Panc1 (cell line): Measurements from ENCODE around the gene TRIM66. TPM values are rescaled to one million over a fixed set of nuclear protein-coding genes. Genes with fewer than 3 reads are reported as not detected.

Experiments used
- ATAC-seq: fragments of 200-7000 bp; cut with Tn5 transposase; 2 replicates; pipeline ENCODE4 v1.9.1; 2020; ENCODE audit warnings: mild to moderate bottlenecking, moderate library complexity
- BruUV-seq: library from RNA; stranded (reverse); fragments of 400-500 nt; replicated peaks from 2 replicates; lab custom pipeline; 2021; lab: Mats Ljungman, UMichigan
- CTCF ChIA-PET: fragments of 300-600 bp; sonication (Branson Sonifier 250); formaldehyde crosslinking; loops from one replicate; lab custom pipeline; 2022; ENCODE audit warnings: antibody characterized with exemption; lab: Charles Lee
- POLR2A ChIA-PET: fragments of 300-600 bp; sonication (Branson Sonifier 250); formaldehyde crosslinking; loops from one replicate; lab custom pipeline; 2022; ENCODE audit warnings: antibody characterized with exemption; lab: Charles Lee
- DNase-seq: peaks from one replicate; pipeline ENCODE4 v3.0.0-alpha.2; 2010; ENCODE audit warnings: low read depth, low spot score
- H3K27ac ChIP-seq: 2 replicates; pipeline ENCODE4 v1.5.1; 2011; ENCODE audit warnings: mild to moderate bottlenecking, low read length, inconsistent platforms
- H3K27me3 ChIP-seq: fragments of 200-500 bp; sonication (Bioruptor generic); 2 replicates; pipeline ENCODE4 v1.6.0; 2014; ENCODE audit warnings: low read length, inconsistent platforms; ENCODE audit not compliant: control insufficient read depth, insufficient read depth
- H3K36me3 ChIP-seq: fragments of 200-500 bp; sonication (Bioruptor generic); 2 replicates; pipeline ENCODE4 v1.5.1; 2014; ENCODE audit warnings: inconsistent platforms, mild to moderate bottlenecking, low read length, moderate library complexity; ENCODE audit not compliant: control insufficient read depth, insufficient read depth
- H3K4me1 ChIP-seq: 2 replicates; pipeline ENCODE4 v1.5.1; 2011; ENCODE audit warnings: inconsistent platforms, mild to moderate bottlenecking, low read length, moderate library complexity; ENCODE audit not compliant: control insufficient read depth, insufficient read depth
- H3K4me3 ChIP-seq, 2 experiments: 2 replicates each; pipeline ENCODE4 v1.5.1; 2011 to 2012; ENCODE audit warnings: low read depth in 2 of 2, low read length in 2 of 2, mild to moderate bottlenecking in 2 of 2, inconsistent platforms in 1 of 2, moderate library complexity in 1 of 2
- H3K9me3 ChIP-seq: fragments of 200-500 bp; sonication (Bioruptor generic); 2 replicates; pipeline ENCODE4 v1.5.1; 2014; ENCODE audit warnings: low read depth, mild to moderate bottlenecking, inconsistent platforms, low read length, moderate library complexity; ENCODE audit not compliant: control insufficient read depth, insufficient read depth
- POLR2AphosphoS5 ChIP-seq: IDR thresholded peaks from 2 replicates; pipeline ENCODE4 v1.6.1; 2012; ENCODE audit warnings: mild to moderate bottlenecking, low read depth, low read length, moderate library complexity
- SIN3A ChIP-seq: IDR thresholded peaks from 2 replicates; pipeline ENCODE4 v1.6.1; 2012; ENCODE audit warnings: low read depth, mild to moderate bottlenecking, low read length, moderate library complexity, borderline replicate concordance; ENCODE audit not compliant: insufficient read depth
- TCF7L2 ChIP-seq: IDR thresholded peaks from 2 replicates; pipeline ENCODE4 v1.6.1; 2011; ENCODE audit warnings: mild to moderate bottlenecking, low read depth, low read length, inconsistent platforms
- in situ Hi-C: cut with HindIII; loops from 2 replicates; pipeline ENCODE4 v1.10.0; 2016; ENCODE audit warnings: low sequenced_read_pairs, low pct_unique_long_range_greater_than_20kb
- intact Hi-C: fragments of 100-400 bp; cut with micrococcal nuclease; formaldehyde crosslinking; loops from one replicate; pipeline ENCODE4 v1.10.0; 2022; ENCODE audit not compliant: unreplicated experiment
- total RNA-seq: library from RNA; stranded (reverse); gene quantifications from one replicate; pipeline ENCODE4 v1.2.1, GENCODE V29; 2021; ENCODE audit not compliant: unreplicated experiment
- TF ChIP-seq, protein P1 (sequence below), 2 experiments: IDR thresholded peaks; 2 replicates each; pipeline ENCODE4 v1.6.1; 2011 to 2012; ENCODE audit warnings: low read depth in 2 of 2, control low read depth in 1 of 2, low read length in 1 of 2, mild to moderate bottlenecking in 1 of 2, moderate library complexity in 1 of 2; ENCODE audit not compliant: insufficient read depth in 1 of 2
- TF ChIP-seq, protein P2 (sequence below): fragments of 450-650 bp; IDR thresholded peaks from 2 replicates; pipeline ENCODE4 v1.5.1; 2017; ENCODE audit warnings: mild to moderate bottlenecking

TRIM66 gene
- total RNA-seq, 1 experiment from 2014 or later: 30.4 TPM

DNA sequence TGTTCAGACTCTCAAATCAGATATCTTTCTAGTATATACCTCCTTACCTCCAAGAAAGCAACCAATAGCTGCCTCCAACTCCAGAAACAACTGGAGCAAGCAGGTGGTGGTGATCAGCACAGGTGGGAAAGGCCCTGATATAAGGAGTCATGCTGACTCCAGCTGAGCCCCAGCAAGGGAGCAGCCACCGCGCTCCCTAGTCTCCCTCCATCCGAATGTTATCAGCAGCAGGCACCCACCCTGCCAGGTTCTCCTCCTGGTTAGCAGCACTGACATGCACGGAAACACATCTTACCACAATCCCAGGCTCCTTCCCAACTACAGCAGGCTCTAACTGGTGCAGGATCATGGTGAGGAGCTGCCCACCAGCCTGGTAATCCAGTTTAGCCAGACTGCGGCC, 69.9 kb downstream of the TRIM66 start:
- Histone ChIP-seq H3K27ac (no peak overlapping the region), H3K9me3 (no peaks in the 10 kb centered on the region), H3K27me3 (no peaks in the 10 kb centered on the region), H3K4me1 (no peaks in the 10 kb centered on the region), H3K4me3 (no peak overlapping the region), H3K36me3 (peaks cover 5% of the 10 kb centered on the region)
- DNase-seq: no peak
- CTCF ChIA-PET: no interaction called here
- ATAC-seq: no peak
- intact Hi-C loops: no loop called here
- in situ Hi-C loops: no loop called here
- BruUV-seq: no TSS peak
- TF ChIP-seq TCF7L2 (no peak), SIN3A (no peak), POLR2AphosphoS5 (no peak)
- TF ChIP-seq, protein P1, sequence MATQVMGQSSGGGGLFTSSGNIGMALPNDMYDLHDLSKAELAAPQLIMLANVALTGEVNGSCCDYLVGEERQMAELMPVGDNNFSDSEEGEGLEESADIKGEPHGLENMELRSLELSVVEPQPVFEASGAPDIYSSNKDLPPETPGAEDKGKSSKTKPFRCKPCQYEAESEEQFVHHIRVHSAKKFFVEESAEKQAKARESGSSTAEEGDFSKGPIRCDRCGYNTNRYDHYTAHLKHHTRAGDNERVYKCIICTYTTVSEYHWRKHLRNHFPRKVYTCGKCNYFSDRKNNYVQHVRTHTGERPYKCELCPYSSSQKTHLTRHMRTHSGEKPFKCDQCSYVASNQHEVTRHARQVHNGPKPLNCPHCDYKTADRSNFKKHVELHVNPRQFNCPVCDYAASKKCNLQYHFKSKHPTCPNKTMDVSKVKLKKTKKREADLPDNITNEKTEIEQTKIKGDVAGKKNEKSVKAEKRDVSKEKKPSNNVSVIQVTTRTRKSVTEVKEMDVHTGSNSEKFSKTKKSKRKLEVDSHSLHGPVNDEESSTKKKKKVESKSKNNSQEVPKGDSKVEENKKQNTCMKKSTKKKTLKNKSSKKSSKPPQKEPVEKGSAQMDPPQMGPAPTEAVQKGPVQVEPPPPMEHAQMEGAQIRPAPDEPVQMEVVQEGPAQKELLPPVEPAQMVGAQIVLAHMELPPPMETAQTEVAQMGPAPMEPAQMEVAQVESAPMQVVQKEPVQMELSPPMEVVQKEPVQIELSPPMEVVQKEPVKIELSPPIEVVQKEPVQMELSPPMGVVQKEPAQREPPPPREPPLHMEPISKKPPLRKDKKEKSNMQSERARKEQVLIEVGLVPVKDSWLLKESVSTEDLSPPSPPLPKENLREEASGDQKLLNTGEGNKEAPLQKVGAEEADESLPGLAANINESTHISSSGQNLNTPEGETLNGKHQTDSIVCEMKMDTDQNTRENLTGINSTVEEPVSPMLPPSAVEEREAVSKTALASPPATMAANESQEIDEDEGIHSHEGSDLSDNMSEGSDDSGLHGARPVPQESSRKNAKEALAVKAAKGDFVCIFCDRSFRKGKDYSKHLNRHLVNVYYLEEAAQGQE (IDR thresholded peaks at IDR 0.05; ENCODE audit: insufficient read depth in 1 of 2, low read depth in 2 of 2, low read length in 1 of 2): no peak
- TF ChIP-seq, protein P2, sequence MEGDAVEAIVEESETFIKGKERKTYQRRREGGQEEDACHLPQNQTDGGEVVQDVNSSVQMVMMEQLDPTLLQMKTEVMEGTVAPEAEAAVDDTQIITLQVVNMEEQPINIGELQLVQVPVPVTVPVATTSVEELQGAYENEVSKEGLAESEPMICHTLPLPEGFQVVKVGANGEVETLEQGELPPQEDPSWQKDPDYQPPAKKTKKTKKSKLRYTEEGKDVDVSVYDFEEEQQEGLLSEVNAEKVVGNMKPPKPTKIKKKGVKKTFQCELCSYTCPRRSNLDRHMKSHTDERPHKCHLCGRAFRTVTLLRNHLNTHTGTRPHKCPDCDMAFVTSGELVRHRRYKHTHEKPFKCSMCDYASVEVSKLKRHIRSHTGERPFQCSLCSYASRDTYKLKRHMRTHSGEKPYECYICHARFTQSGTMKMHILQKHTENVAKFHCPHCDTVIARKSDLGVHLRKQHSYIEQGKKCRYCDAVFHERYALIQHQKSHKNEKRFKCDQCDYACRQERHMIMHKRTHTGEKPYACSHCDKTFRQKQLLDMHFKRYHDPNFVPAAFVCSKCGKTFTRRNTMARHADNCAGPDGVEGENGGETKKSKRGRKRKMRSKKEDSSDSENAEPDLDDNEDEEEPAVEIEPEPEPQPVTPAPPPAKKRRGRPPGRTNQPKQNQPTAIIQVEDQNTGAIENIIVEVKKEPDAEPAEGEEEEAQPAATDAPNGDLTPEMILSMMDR: no peak
- POLR2A ChIA-PET: no interaction called here

DNA sequence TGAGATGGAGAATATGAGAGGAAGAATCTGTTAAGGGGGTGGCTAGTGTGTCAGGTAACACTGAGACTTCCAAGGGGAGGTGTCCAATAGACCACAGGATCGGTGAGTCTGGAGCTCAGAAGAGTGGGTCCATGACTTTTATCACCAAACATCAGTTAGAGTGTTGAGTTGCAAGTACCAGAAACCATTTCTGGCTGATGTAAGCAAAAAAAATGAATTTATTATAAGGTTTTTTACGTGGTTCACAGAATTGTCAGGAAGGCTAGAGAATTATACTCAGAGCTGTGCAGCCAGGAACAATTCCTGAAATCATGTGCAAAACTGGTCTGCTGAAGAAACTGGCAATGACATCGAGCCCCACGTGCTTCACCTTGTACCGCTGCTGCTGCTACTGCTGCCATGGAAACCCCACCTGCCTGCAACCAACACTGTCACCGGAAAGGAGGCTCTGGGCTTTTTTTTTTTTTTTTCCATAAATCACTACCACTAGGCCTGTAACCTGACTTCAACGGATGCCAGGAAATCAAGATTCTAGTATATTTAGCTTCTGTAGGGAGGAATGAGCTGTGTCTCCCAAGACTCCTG, 71.8 kb downstream of the TRIM66 start:
- in situ Hi-C loops: no loop called here
- intact Hi-C loops: no loop called here
- no peaks in the 10 kb centered on the region for H3K9me3 ChIP-seq
- ChIA-PET CTCF (no interaction called here), POLR2A (no interaction called here)
- H3K4me3 ChIP-seq: no peak overlapping the region
- no peaks in the 10 kb centered on the region; the same call in 1 of the 2 replicates for H3K27me3 ChIP-seq
- no peak overlapping the region for H3K27ac ChIP-seq
- H3K4me1 ChIP-seq: no peaks in the 10 kb centered on the region
- BruUV-seq: no TSS peak
- DNase-seq (no peak), ATAC-seq (no peak)
- no peak for TF ChIP-seq POLR2AphosphoS5
- TF ChIP-seq, protein P2: no peak
- TF ChIP-seq TCF7L2: no peak
- TF ChIP-seq, protein P1 (IDR thresholded peaks at IDR 0.05; ENCODE audit: insufficient read depth in 1 of 2, low read depth in 2 of 2, low read length in 1 of 2): no peak
- TF ChIP-seq SIN3A: no peak
- H3K36me3 ChIP-seq: no peaks in the 10 kb centered on the region
